HG03045 (cell line): ENCODE measurements around the gene UBE2Q1.

Source experiments
- ATAC-seq: cut with Tn5 transposase; IDR thresholded peaks from one replicate; pipeline ENCODE4 v1.9.1; 2021; ENCODE audit warnings: mild to moderate bottlenecking, moderate library complexity; ENCODE audit not compliant: unreplicated experiment

UBE2Q1 gene

DNA sequence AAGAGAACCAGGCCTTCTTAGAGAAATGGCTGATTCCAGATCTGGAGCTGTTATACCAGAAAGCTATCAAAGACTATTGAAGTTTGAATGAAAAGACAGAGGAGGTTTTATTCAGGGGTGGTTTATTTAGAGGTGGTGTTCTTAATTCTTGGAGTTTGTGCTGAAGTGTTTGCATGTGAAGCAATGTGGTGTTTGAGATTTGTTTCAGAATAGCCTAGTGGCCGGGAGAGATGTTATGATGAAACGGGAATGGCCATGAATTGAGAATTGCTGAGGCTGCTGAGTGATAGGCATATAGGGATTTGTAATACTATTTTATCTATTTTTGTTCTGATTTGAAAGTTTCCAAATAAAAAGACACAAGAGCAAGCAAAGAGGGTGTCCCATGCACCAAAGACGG is 45.7 kb downstream of the UBE2Q1 start:
- no peak for ATAC-seq

- no peak for ATAC-seq
Observed at GRCh38 chr1:154503898-154504297, 54.6 kb downstream of the UBE2Q1 start.

- ATAC-seq, result no peak
Observed at GRCh38 chr1:154502744-154503115, 55.7 kb downstream of the UBE2Q1 start.

- ATAC-seq, result no peak
Observed at GRCh38 chr1:154502066-154502743, 56.3 kb downstream of the UBE2Q1 start, which contains the start of the genes SHE and TDRD10. Gene SHE (minus strand): TSS chr1:154502412. CDS start chr1:154502026, 386 bp downstream. Gene TDRD10 (plus strand): TSS chr1:154502219. CDS start chr1:154506904, 4,685 bp downstream.

GRCh38 chr1:154501423-154502065 is 56.9 kb downstream of the UBE2Q1 start:
- ATAC-seq, result no peak

- ATAC-seq, result no peak
Observed at GRCh38 chr1:154500533-154500932, 57.9 kb downstream of the UBE2Q1 start.

DNA sequence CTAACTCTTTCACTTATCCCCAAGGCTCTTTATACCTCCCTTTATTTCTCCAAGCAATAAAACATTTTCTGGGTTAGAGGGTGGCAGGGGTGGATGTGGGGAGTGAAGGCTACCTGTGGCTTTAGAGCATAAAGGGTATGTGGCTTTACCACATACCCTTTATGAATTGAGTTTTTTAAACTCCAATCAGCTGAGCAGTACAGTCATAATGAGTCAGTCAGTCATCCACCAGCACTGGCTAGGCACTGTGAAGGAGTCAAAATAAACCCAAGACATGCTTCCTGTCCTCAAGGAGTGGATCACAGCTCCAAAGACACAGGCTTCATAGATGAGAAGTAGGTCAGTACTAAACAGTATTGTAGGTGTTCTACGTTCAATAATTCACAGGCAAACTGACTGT is 59.0 kb downstream of the UBE2Q1 start:
- no peak for ATAC-seq
